ENCODE data around the gene UGGT2. TPM values are rescaled to one million over a fixed set of nuclear protein-coding genes. Genes with fewer than 3 reads are reported as not detected.

The UGGT2 gene
- total and polyA plus RNA-seq, 9 of the 15 experiments (the other 6 are each of a cell fraction or from before 2014, with no cell fraction given): 3.5 to 24.5 (median 18.3) TPM

GRCh38 chr13:96071504-96071903, 18.3 kb upstream of the UGGT2 start (continued):
- TF ChIP-seq, protein P1, sequence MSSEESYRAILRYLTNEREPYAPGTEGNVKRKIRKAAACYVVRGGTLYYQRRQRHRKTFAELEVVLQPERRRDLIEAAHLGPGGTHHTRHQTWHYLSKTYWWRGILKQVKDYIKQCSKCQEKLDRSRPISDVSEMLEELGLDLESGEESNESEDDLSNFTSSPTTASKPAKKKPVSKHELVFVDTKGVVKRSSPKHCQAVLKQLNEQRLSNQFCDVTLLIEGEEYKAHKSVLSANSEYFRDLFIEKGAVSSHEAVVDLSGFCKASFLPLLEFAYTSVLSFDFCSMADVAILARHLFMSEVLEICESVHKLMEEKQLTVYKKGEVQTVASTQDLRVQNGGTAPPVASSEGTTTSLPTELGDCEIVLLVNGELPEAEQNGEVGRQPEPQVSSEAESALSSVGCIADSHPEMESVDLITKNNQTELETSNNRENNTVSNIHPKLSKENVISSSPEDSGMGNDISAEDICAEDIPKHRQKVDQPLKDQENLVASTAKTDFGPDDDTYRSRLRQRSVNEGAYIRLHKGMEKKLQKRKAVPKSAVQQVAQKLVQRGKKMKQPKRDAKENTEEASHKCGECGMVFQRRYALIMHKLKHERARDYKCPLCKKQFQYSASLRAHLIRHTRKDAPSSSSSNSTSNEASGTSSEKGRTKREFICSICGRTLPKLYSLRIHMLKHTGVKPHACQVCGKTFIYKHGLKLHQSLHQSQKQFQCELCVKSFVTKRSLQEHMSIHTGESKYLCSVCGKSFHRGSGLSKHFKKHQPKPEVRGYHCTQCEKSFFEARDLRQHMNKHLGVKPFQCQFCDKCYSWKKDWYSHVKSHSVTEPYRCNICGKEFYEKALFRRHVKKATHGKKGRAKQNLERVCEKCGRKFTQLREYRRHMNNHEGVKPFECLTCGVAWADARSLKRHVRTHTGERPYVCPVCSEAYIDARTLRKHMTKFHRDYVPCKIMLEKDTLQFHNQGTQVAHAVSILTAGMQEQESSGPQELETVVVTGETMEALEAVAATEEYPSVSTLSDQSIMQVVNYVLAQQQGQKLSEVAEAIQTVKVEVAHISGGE (CRISPR knock-in tag; IDR thresholded peaks at IDR 0.05): no peak
- TF ChIP-seq ZC3H4 (CRISPR knock-in tag; IDR thresholded peaks at IDR 0.05; ENCODE audit: borderline replicate concordance): no peak
- TF ChIP-seq MTA3 (IDR thresholded peaks at IDR 0.05; ENCODE audit: borderline replicate concordance): no peak

- no peak overlapping the region for H3K4me3 ChIP-seq
- no peaks in the 10 kb centered on the region for H4K20me1 ChIP-seq (replicated peaks; ENCODE audit: control insufficient read depth, insufficient read depth, low read length)
- FAIRE-seq: no peak
- H3K9ac ChIP-seq (ENCODE audit: insufficient read depth in 1 of 2, low read depth in 2 of 2, low read length in 2 of 2): no peak overlapping the region
- ChIA-PET POLR2A (interaction anchor here (1.5 kb wide), 1 partner anchor 9 kb away, joined by 5 read pairs; no protein-coding TSS in a partner anchor), CTCF (ENCODE audit: low intra/inter-chr PET ratio) (no interaction called here)
- intact Hi-C loops (cut with micrococcal nuclease): no loop called here
- H3K4me1 ChIP-seq (replicated peaks in 1 of 2; ENCODE audit: control insufficient read depth in 2 of 2, insufficient read depth in 2 of 2, low read length in 2 of 2): no peaks in the 10 kb centered on the region
- H3K9me1 ChIP-seq (ENCODE audit: control insufficient read depth, insufficient read depth, low read length): no peaks in the 10 kb centered on the region
- no peaks in the 10 kb centered on the region for H3K79me2 ChIP-seq (ENCODE audit: control insufficient read depth, insufficient read depth, low read length)
- no peak for DNase-seq (ENCODE audit: extremely low read depth in 1 of 4, low spot score in 3 of 4)
- in situ Hi-C loops (cut with MboI): no loop called here
- no TSS peak for BruUV-seq (replicated peaks)
- H3K27ac ChIP-seq (ENCODE audit: extremely low read depth, low read depth, low read length): no peak overlapping the region
- no peak overlapping the region for H2AFZ ChIP-seq (ENCODE audit: low read depth, low read length)
- WGBS (ENCODE audit: insufficient coverage, low coverage, missing lambda C conversion rate): 0% methylated on average over 2 of the region's 2 CpGs
- H3K36me3 ChIP-seq (ENCODE audit: control insufficient read depth, insufficient read depth, low read length): no peaks in the 10 kb centered on the region
- no peaks in the 10 kb centered on the region for H3K27me3 ChIP-seq (ENCODE audit: control insufficient read depth in 2 of 2, insufficient read depth in 2 of 2, low read length in 2 of 2)
- no peak overlapping the region for H3K4me2 ChIP-seq (ENCODE audit: insufficient read depth, low read length)
- no peak for ATAC-seq
- H3K9me3 ChIP-seq (replicated peaks; ENCODE audit: control insufficient read depth, insufficient read depth, low read depth, low read length): no peaks in the 10 kb centered on the region
- no peak for TF ChIP-seq PHB2 (IDR thresholded peaks at IDR 0.05; ENCODE audit: low read depth)
- no peak for TF ChIP-seq RBFOX2 (IDR thresholded peaks at IDR 0.05; ENCODE audit: low read depth, low read length)
- no peak for TF ChIP-seq ZNF354B (CRISPR knock-in tag; IDR thresholded peaks at IDR 0.05)
- no peak for TF ChIP-seq POLR3G (IDR thresholded peaks at IDR 0.05; ENCODE audit: extremely low read depth, insufficient read length, insufficient replicate concordance)
- TF ChIP-seq ZNF76 (CRISPR knock-in tag; IDR thresholded peaks at IDR 0.05; ENCODE audit: borderline replicate concordance): no peak
- no peak for TF ChIP-seq TBP (optimal IDR thresholded peaks at IDR 0.05; ENCODE audit: low read depth, low read length)
- no peak for TF ChIP-seq JUN (IDR thresholded peaks at IDR 0.05; ENCODE audit: borderline replicate concordance, low read depth, low read length)
- TF ChIP-seq JUN (CRISPR knock-in tag; IDR thresholded peaks at IDR 0.05; ENCODE audit: borderline replicate concordance): no peak
- no peak for TF ChIP-seq CUX1 (CRISPR knock-in tag; IDR thresholded peaks at IDR 0.05)
- TF ChIP-seq MECOM (CRISPR knock-in tag; IDR thresholded peaks at IDR 0.05): no peak
These were observed 15.5 kb upstream of the UGGT2 start for GRCh38 chr13:96068729-96069128.
